GM18502 (cell line): ENCODE data around the gene MRPS18A.
"Not testable (repeated sequence)": the region's sequence is repeated elsewhere in the genome, so short reads cannot be mapped to it uniquely, and the experiment has no call there.

Experiments used
- ATAC-seq: cut with Tn5 transposase; IDR thresholded peaks from one replicate; pipeline ENCODE4 v1.9.1; 2021; ENCODE audit warnings: mild to moderate bottlenecking; ENCODE audit not compliant: unreplicated experiment, poor library complexity

Gene MRPS18A

DNA sequence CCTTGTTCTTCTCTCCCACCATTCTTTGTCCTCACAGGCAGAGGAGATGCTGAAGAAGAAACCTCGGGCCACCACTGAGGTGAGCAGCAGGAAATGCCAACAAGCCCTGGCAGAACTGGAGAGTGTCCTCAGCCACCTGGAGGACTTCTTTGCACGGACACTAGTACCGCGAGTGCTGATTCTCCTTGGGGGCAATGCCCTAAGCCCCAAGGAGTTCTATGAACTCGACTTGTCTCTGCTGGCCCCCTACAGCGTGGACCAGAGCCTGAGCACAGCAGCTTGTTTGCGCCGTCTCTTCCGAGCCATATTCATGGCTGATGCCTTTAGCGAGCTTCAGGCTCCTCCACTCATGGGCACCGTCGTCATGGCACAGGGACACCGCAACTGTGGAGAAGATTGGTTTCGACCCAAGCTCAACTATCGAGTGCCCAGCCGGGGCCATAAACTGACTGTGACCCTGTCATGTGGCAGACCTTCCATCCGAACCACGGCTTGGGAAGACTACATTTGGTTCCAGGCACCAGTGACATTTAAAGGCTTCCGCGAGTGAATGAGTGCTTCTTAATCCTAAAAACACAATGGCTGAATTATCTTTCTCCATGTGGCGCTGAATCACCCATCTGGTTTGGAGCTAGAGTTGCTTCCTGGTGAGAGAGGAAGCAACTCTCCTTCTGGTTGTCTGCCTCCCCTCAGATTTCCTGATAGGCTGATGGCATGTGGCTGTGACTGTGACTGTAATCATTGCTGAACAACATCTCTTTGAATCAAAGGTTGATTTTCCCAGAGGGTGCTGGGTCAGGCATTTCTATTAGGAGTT lies 47.4 kb downstream of the MRPS18A start:
- no peak for ATAC-seq

DNA sequence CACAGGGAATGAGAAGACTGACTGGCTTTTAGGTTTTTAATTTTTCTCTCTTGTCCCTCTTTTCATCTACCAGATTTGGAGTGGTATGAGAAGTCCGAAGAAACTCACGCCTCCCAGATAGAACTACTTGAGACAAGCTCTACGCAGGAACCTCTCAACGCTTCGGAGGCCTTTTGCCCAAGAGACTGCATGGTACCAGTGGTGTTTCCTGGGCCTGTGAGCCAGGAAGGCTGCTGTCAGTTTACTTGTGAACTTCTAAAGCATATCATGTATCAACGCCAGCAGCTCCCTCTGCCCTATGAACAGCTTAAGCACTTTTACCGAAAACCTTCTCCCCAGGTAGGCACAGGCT lies 51.3 kb downstream of the MRPS18A start:
- no peak for ATAC-seq

DNA sequence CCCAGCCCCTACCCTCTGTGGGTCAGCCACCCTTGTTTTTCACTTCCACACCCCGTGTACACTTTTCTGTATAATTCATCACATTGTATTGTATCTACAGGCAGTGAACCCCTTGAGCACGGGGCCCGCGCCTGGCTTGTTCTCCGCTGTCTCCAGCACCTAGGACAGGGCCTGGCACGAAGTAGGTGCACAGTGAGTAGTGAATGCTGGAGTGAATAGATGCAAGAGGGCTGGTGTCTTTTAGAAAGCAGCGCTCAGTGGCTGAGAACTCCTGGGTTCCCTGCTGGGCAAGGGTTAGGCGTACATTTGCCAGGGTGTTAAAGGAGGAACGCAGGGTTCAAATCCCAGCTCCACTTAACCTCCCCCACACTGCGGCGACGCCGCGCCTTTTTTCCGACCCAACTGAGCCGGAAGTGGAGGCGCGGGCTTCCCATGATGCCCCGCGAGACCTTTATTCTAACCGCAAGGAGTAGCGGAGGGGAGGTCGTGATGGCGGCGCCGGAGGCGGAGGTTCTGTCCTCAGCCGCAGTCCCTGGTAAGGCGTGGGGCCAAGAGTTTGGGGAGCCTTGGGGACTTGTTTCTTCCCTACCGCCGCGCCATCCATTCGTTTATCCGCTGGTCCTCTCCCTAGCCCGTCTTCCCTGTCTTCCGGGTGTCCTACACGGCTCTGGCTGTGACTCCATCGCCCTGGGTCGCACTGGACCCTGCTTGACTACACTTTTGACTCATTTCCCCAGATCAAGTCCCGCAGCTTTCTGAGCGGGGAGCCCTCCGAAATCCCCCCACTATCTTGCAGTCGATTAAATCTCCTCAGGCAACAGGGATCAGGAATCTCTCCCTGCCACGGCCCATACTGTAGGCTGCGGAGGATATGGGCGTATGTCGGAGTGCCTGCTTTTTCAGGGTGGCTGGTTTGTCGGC lies 51.9 kb downstream of the MRPS18A start, which contains the start of gene MAD2L1BP:
MAD2L1BP (plus strand) TSS at position 454 of the 921 bp plus-strand sequence; CDS start at position 490, 36 bp downstream.
- peak; percentile 83 for ATAC-seq

GRCh38 chr6:43634702-43635303 lies 52.8 kb downstream of the MRPS18A start:
- ATAC-seq: no peak

GRCh38 chr6:43633002-43633401 lies 54.6 kb downstream of the MRPS18A start:
- not testable (repeated sequence) for ATAC-seq

DNA sequence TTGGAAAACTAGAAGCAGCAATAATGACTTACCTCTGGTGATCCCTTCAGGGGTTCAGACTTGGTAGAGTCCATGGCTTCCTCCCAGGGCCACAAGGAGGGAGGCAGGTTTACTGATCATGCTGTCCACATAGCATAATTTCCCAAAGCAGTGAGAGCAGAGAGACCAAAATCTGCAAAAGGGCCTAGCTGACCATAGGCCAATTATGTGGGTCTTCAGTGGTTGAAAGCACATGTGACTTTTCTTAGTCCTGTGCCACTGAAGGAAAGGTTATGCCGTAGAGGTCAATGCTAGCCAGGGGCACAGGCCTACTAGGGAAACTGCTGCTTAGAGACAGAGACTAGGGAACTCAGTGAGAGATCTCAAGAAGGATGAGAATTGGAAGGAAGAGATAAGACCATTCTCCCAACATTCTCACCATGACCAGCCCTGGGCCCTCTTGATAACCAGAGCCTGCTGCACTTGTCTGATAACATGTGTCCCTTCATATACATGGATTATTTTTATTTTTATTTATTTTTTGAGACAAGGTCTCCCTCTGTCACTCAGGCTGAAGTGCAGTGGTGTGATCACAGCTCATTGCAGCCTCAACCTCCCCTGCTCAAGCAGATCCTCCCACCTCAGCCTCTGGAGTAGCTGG lies 56.5 kb downstream of the MRPS18A start:
- ATAC-seq: no peak

GRCh38 chr6:43629505-43630300 lies 57.9 kb downstream of the MRPS18A start:
- peak; percentile 67 for ATAC-seq

GRCh38 chr6:43629104-43629504 lies 58.5 kb downstream of the MRPS18A start, which contains the start of gene GTPBP2:
TSS of gene GTPBP2 (minus strand) at chr6:43629264. CDS start at chr6:43629162, 102 bp downstream.
- ATAC-seq: peak; percentile 80

DNA sequence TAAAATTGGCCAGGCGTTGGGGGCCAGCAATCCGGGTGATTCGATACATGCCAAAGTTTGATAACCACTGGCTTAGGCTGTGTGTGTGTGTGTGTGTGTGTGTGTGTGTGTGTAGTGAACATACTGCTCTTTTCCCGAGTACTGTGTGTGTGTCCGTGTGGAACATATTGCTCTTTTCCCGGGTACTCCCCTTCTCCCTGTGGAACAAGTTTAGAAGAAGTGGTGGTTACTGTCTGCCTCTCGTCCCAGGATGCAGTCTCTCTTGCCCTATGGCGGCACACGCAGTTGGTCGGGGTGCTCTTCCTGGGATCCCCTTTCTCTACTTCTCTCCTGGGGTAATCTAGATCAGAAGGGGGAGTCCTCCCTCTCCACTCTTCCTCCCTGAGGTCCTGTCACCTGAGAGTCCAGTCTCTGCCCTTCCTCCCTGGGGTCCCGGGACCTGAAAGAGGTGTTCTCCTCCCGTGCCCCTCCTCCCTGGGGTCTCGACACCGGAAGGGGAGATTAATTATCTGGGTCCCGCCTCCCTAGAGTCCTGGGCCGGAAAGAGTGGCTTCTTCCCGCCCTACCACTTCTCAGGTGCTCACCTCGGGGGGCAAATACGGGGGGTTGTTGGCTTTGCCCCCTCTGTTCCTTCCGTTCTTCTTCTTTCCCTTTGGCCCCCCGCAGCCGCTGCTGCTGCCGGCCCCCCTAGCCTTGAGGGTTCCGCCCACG lies 59.0 kb downstream of the MRPS18A start:
- ATAC-seq: peak; percentile 18

GRCh38 chr6:43627008-43627825 lies 60.4 kb downstream of the MRPS18A start:
- no peak for ATAC-seq

DNA sequence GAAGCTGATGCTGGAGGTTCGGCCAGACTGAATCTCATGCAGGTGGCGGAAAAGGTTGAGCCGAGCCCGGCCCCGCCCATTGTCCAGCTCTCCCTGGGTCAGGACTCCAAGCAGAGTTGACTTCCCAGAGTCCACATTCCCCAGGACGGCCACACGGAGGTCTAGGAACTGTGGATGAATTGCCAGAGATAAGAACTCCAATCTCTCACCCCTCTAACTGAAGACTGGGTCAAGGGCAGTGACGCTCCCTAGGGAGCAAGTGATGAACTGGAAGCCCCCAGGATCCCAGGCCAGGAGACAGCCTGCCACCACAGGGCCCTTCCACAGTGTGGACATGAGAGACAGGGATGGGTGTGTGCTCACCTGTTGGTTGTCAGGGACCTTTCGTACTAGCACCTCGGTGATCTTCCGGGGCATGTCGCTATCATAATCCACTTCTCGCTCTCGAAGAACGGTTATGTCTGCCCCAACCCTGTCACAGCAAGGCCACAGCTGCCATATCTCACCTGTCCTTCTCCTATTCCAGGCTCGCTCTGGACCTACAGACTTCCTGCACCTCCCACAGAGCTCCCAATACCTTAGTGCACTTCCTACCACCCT lies 62.1 kb downstream of the MRPS18A start:
- no peak for ATAC-seq

DNA sequence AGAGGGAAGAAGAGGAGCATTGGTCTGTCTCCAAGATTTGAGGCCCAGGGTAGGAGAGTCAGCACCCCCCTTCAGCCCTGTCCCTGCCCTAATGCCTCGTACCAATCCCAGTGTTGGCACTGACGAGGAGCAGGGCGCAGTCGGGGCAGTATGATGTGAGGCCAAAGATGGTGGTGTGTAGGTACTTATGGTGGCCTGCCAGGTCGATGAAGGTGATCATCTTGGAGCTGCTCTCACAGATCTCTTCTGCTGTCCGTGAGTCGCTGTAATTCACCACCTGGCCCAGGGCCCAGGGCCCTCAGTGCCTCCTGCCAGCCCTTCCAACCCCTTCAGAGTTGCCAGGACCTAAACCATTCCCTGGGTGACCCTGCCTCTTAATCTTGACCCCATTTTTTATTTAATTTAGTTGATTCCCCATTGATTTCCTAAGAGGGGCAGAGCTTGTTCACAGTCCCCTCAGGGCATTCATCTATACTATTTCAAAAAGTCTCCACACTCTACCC lies 62.8 kb downstream of the MRPS18A start:
- ATAC-seq: no peak

DNA sequence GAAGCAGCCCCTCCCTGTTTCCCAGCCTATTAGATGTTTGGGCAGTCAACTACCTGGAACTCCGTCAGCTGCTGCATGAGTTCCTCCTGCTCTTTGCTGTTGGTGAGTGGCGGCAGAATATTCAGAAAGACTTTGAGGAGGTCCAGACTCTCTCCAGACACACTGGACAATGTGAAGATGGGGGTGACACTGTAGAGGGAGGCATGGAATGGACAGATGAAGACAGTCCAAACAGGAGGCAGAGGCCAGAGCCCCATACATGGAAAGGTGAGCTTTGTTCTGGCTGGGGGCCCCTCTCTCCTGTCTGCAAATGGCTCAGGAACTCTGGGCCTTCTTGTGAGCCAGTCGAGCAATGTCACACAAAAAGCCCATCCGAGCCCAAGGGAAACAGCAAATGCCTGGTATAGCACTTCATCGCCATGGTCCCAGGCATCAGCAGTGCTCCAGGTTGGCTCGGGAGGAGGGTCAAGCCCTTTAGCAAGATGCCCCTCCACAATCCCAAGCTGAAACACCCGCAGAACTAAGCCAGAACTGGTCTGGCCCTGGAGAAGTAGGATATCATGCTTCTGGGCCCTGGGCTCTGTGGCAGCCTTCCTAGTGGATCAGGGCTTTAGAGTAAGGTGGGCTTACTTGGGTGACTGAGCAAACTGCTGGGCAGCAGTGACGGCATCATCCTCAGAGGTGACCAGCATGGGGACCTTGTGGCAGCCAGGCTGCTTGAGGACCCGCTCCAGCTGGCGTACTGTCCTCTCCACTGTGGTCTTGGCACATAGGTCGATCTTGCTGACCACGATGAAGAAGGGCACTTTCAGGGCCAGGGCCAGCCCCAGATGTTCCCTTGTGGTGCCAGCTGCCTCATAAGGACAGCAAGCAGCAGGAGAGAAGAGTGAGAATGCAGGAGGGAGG lies 63.5 kb downstream of the MRPS18A start:
- ATAC-seq: no peak

DNA sequence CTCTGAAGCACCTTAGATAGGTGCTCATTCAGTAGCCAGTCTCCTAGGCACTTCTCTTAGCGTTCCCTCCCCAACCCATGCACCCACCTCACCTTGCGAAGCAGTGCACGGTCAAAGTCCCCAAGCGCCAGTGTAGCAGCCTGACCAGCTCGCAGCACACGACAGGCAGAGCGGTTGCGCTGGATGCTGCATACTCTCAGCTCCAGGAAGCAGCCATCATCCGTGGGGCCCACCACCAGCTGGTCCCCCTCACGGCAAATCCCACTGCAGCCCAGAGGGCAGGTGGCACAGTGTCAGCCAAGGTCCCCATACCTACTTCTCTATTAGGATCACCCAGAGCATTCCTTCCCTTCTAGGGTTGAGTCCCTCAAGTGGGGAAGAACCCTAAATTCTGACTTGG lies 65.0 kb downstream of the MRPS18A start:
- no peak for ATAC-seq

DNA sequence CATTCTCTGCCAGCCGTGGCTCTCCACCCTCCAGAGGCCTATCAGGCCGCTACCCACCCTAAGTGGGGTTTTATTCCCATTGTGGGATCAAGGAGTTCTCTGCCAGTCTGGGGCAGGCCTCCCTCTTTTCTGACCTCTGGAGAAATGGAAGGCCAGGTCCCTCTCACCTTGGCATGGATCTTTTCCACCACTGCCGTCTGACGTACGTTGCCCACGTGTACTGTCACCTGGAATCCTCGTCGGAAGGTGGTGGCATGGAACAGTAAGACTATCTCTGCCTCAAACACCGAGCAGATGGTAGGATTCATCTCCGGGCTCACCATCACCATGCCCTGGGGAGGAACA lies 65.8 kb downstream of the MRPS18A start:
- ATAC-seq: no peak
